ENCODE measurements around the gene S100A13. TPM values are rescaled to one million over a fixed set of nuclear protein-coding genes. Genes with fewer than 3 reads are reported as not detected.

Gene S100A13
- total and polyA plus RNA-seq, 7 experiments from 2014 or later, result 1.4 to 4.0 (median 3.0) TPM

DNA sequence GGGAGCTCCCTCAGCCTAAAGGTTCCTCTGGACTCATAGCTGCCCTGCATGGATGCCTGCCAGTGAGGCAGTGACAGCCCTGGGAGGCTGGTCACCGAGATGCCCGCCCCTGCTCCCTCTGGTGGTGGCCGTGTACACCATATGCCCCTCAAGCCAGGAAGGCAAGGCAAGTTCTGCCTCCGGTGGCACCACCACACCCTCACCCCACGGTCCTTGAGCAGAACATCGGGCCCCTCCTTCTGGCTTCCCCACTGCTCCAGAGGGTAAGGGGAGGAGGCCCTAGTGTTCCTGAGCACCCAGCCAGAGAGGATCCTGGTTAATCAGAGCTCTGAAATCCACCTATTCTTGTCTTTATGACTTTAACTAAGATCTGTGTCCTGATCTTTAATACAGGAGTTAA is 9.6 kb downstream of the S100A13 start:
- DNase-seq (peak in 6 of 9 donors; percentile 19 to 77 (median 41)), ATAC-seq (peak; percentile 88)
- no peaks in the 10 kb centered on the region for H3K36me3 ChIP-seq (ENCODE audit: control insufficient read depth in 2 of 3, insufficient read depth in 3 of 3, low read length in 3 of 3)
- H3K4me1 ChIP-seq (ENCODE audit: control insufficient read depth in 2 of 2, insufficient read depth in 2 of 2, low read length in 2 of 2), result no peaks in the 10 kb centered on the region
- H3K27ac ChIP-seq (ENCODE audit: low read depth, low read length), result no peak overlapping the region
- peak overlapping the region in 1 of 9 donors; percentile 28 for H3K27ac Mint-ChIP-seq
- H3K27me3 ChIP-seq (ENCODE audit: control insufficient read depth in 2 of 2, insufficient read depth in 2 of 2, low read length in 2 of 2), result no peaks in the 10 kb centered on the region
- H3K4me3 ChIP-seq (ENCODE audit: low read length), result no peak overlapping the region
- ChIA-PET CTCF (interaction anchor here (0.6 to 1.7 kb wide), 7 partner anchors 22 to 163 kb away, joined by 3 to 4 read pairs (median 3); no protein-coding TSS in a partner anchor), POLR2A (no interaction called here)
- H3K9me3 Mint-ChIP-seq, result no peaks in the 10 kb centered on the region
- H3K4me1 Mint-ChIP-seq, result peaks cover 0 to 6% (median 0%) of the 10 kb centered on the region in 7 donors
- peaks cover 0 to 5% (median 0%) of the 10 kb centered on the region in 5 donors for H3K27me3 Mint-ChIP-seq
- H3K9me3 ChIP-seq (ENCODE audit: control insufficient read depth in 2 of 3, low read length in 3 of 3), result no peaks in the 10 kb centered on the region
- intact Hi-C loops (cut with micrococcal nuclease), result loop anchor here (1.0 to 5.0 kb wide), 5 partner anchors 45 to 106 kb away; partner anchors contain the start of gene S100A2 (in 1 of the 2)
- H3K4me3 Mint-ChIP-seq, result no peak overlapping the region
- H3K36me3 Mint-ChIP-seq, result no peaks in the 10 kb centered on the region

GRCh38 chr1:153616917-153617311 is 10.4 kb downstream of the S100A13 start:
- POLR2A ChIA-PET, result no interaction called here
- no peak overlapping the region for H3K27ac Mint-ChIP-seq
- H3K4me1 Mint-ChIP-seq, result peaks cover 0 to 6% (median 0%) of the 10 kb centered on the region in 7 donors

GRCh38 chr1:153616144-153616916 is 11.0 kb downstream of the S100A13 start, which contains the start of gene S100A14:
Gene S100A14 (minus strand): TSS chr1:153616325. CDS start chr1:153615858, 467 bp downstream.
- Histone ChIP-seq H3K4me3 (ENCODE audit: low read length) (no peak within 1 kb of the TSS), H3K4me1 (ENCODE audit: control insufficient read depth in 2 of 2, insufficient read depth in 2 of 2, low read length in 2 of 2) (no peaks in the 10 kb centered on the region), H3K9me3 (ENCODE audit: control insufficient read depth in 2 of 3, low read length in 3 of 3) (no peaks in the 10 kb centered on the region), H3K36me3 (ENCODE audit: control insufficient read depth in 2 of 3, insufficient read depth in 3 of 3, low read length in 3 of 3) (no peaks in the 10 kb centered on the region), H3K27me3 (ENCODE audit: control insufficient read depth in 2 of 2, insufficient read depth in 2 of 2, low read length in 2 of 2) (no peaks in the 10 kb centered on the region), H3K27ac (ENCODE audit: low read depth, low read length) (no peak within 1 kb of the TSS)
- Mint-ChIP-seq H3K4me3 (no peak within 1 kb of the TSS), H3K9me3 (no peaks in the 10 kb centered on the region), H3K27ac (no peak within 1 kb of the TSS), H3K27me3 (peaks cover 0 to 5% (median 0%) of the 10 kb centered on the region in 5 donors), H3K4me1 (peaks cover 0 to 6% (median 0%) of the 10 kb centered on the region in 7 donors), H3K36me3 (no peaks in the 10 kb centered on the region)
- ATAC-seq (no peak), DNase-seq (no peak)
- CTCF ChIA-PET, result interaction anchor here (1.0 to 1.5 kb wide), 3 partner anchors 102 to 108 kb away, joined by 3 to 4 read pairs (median 4); no protein-coding TSS in a partner anchor
- POLR2A ChIA-PET, result no interaction called here
- intact Hi-C loops (cut with micrococcal nuclease), result loop anchor here in 1 of 2 donors (5.0 kb wide), 1 partner anchor 49 kb away; the partner anchor contains the start of gene S100A2

More at GRCh38 chr1:153616917-153617311, 10.4 kb downstream of the S100A13 start:
- Histone ChIP-seq H3K4me1 (ENCODE audit: control insufficient read depth in 2 of 2, insufficient read depth in 2 of 2, low read length in 2 of 2) (no peaks in the 10 kb centered on the region), H3K9me3 (ENCODE audit: control insufficient read depth in 2 of 3, low read length in 3 of 3) (no peaks in the 10 kb centered on the region), H3K4me3 (ENCODE audit: low read length) (no peak overlapping the region), H3K27ac (ENCODE audit: low read depth, low read length) (no peak overlapping the region), H3K36me3 (ENCODE audit: control insufficient read depth in 2 of 3, insufficient read depth in 3 of 3, low read length in 3 of 3) (no peaks in the 10 kb centered on the region), H3K27me3 (ENCODE audit: control insufficient read depth in 2 of 2, insufficient read depth in 2 of 2, low read length in 2 of 2) (no peaks in the 10 kb centered on the region)
- Mint-ChIP-seq H3K36me3 (no peaks in the 10 kb centered on the region), H3K9me3 (no peaks in the 10 kb centered on the region), H3K4me3 (no peak overlapping the region), H3K27me3 (peaks cover 0 to 5% (median 0%) of the 10 kb centered on the region in 5 donors)
- ATAC-seq, result no peak
- intact Hi-C loops (cut with micrococcal nuclease), result loop anchor here (1.0 to 5.0 kb wide), 5 partner anchors 45 to 106 kb away; partner anchors contain the start of gene S100A2 (in 1 of the 2)
- no peak for DNase-seq
- CTCF ChIA-PET, result interaction anchor here (0.8 to 1.5 kb wide), 4 partner anchors 21 to 109 kb away, joined by 3 to 4 read pairs (median 4); no protein-coding TSS in a partner anchor

- ATAC-seq (no peak), DNase-seq (no peak)
- H3K4me3 ChIP-seq (ENCODE audit: low read length), result no peak overlapping the region
- H3K36me3 ChIP-seq (ENCODE audit: control insufficient read depth in 2 of 3, insufficient read depth in 3 of 3, low read length in 3 of 3), result no peaks in the 10 kb centered on the region
- no peaks in the 10 kb centered on the region for H3K4me1 ChIP-seq (ENCODE audit: control insufficient read depth in 2 of 2, insufficient read depth in 2 of 2, low read length in 2 of 2)
- ChIA-PET POLR2A (interaction anchor here (1.4 kb wide), 1 partner anchor 29 kb away, joined by 3 read pairs; no protein-coding TSS in a partner anchor), CTCF (interaction anchor here (1.0 kb wide), 1 partner anchor 103 kb away, joined by 3 read pairs; no protein-coding TSS in a partner anchor)
- H3K27me3 ChIP-seq (ENCODE audit: control insufficient read depth in 2 of 2, insufficient read depth in 2 of 2, low read length in 2 of 2), result no peaks in the 10 kb centered on the region
- Mint-ChIP-seq H3K9me3 (no peaks in the 10 kb centered on the region), H3K27me3 (peaks cover 0 to 5% (median 0%) of the 10 kb centered on the region in 5 donors), H3K4me1 (peaks cover 0 to 6% (median 0%) of the 10 kb centered on the region in 7 donors), H3K4me3 (no peak overlapping the region), H3K36me3 (no peaks in the 10 kb centered on the region), H3K27ac (no peak overlapping the region)
- H3K9me3 ChIP-seq (ENCODE audit: control insufficient read depth in 2 of 3, low read length in 3 of 3), result no peaks in the 10 kb centered on the region
- H3K27ac ChIP-seq (ENCODE audit: low read depth, low read length), result no peak overlapping the region
- intact Hi-C loops (cut with micrococcal nuclease), result loop anchor here in 1 of 2 donors (5.0 kb wide), 1 partner anchor 48 kb away; the partner anchor contains the start of gene S100A2
Observed at GRCh38 chr1:153615406-153615805, 11.9 kb downstream of the S100A13 start.

- ATAC-seq, result no peak
- CTCF ChIA-PET, result no interaction called here
- POLR2A ChIA-PET, result interaction anchor here (1.4 kb wide), 1 partner anchor 29 kb away, joined by 3 read pairs; no protein-coding TSS in a partner anchor
- H3K9me3 ChIP-seq (ENCODE audit: control insufficient read depth in 2 of 3, low read length in 3 of 3), result no peaks in the 10 kb centered on the region
- DNase-seq, result no peak
- intact Hi-C loops (cut with micrococcal nuclease), result loop anchor here in 1 of 2 donors (5.0 kb wide), 1 partner anchor 48 kb away; the partner anchor contains the start of gene S100A2
- no peaks in the 10 kb centered on the region for H3K36me3 ChIP-seq (ENCODE audit: control insufficient read depth in 2 of 3, insufficient read depth in 3 of 3, low read length in 3 of 3)
- no peaks in the 10 kb centered on the region for H3K9me3 Mint-ChIP-seq
- H3K4me3 ChIP-seq (ENCODE audit: low read length), result no peak overlapping the region
- peaks cover 0 to 5% (median 0%) of the 10 kb centered on the region in 5 donors for H3K27me3 Mint-ChIP-seq
- no peak overlapping the region for H3K27ac Mint-ChIP-seq
- H3K27me3 ChIP-seq (ENCODE audit: control insufficient read depth in 2 of 2, insufficient read depth in 2 of 2, low read length in 2 of 2), result no peaks in the 10 kb centered on the region
- peaks cover 0 to 6% (median 0%) of the 10 kb centered on the region in 7 donors for H3K4me1 Mint-ChIP-seq
- no peaks in the 10 kb centered on the region for H3K4me1 ChIP-seq (ENCODE audit: control insufficient read depth in 2 of 2, insufficient read depth in 2 of 2, low read length in 2 of 2)
- H3K4me3 Mint-ChIP-seq, result no peak overlapping the region
- H3K27ac ChIP-seq (ENCODE audit: low read depth, low read length), result no peak overlapping the region
- no peaks in the 10 kb centered on the region for H3K36me3 Mint-ChIP-seq
Observed at GRCh38 chr1:153614906-153615305, 12.4 kb downstream of the S100A13 start.

DNA sequence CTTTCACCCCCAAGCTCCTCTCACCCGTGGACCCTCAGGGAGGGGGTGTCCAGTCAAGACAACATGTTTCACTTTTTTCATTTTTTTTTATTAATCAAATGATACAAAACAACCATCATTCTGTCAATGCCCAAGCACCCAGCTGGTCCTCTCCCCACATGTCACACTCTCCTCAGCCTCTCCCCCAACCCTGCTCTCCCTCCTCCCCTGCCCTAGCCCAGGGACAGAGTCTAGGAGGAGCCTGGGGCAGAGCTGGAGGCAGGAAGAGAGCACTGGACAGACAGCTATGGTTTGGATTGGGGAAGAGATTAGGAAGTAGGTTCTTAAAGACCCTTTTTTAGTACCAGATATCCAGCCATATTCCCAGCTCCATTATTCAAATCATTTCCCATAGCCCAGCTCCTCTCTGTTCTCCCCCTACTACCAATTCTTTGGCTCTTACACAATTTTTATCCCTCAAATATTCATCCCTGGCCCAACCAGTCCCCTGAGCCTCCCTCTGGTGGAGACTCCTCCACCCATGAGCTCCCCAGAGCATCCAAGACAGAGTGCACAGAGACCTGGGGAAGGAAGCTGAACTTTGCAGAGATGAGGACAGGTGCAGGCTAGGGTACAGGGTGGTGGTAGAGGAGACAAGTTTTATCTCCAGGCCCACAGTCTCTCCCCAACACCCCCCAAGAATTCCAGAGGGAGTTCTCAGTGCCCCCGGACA is 13.0 kb downstream of the S100A13 start:
- H3K4me3 Mint-ChIP-seq, result no peak overlapping the region
- H3K27ac Mint-ChIP-seq, result no peak overlapping the region
- POLR2A ChIA-PET, result interaction anchor here (1.4 kb wide), 1 partner anchor 30 kb away, joined by 3 read pairs; no protein-coding TSS in a partner anchor
- peaks cover 0 to 5% (median 0%) of the 10 kb centered on the region in 5 donors for H3K27me3 Mint-ChIP-seq
- no peaks in the 10 kb centered on the region for H3K9me3 Mint-ChIP-seq
- intact Hi-C loops (cut with micrococcal nuclease), result no loop called here
- DNase-seq, result no peak
- no peaks in the 10 kb centered on the region for H3K4me1 ChIP-seq (ENCODE audit: control insufficient read depth in 2 of 2, insufficient read depth in 2 of 2, low read length in 2 of 2)
- H3K36me3 ChIP-seq (ENCODE audit: control insufficient read depth in 2 of 3, insufficient read depth in 3 of 3, low read length in 3 of 3), result no peaks in the 10 kb centered on the region
- H3K27ac ChIP-seq (ENCODE audit: low read depth, low read length), result no peak overlapping the region
- peaks cover 0 to 6% (median 0%) of the 10 kb centered on the region in 7 donors for H3K4me1 Mint-ChIP-seq
- CTCF ChIA-PET, result no interaction called here
- no peak for ATAC-seq
- no peak overlapping the region for H3K4me3 ChIP-seq (ENCODE audit: low read length)
- no peaks in the 10 kb centered on the region for H3K36me3 Mint-ChIP-seq
- no peaks in the 10 kb centered on the region for H3K27me3 ChIP-seq (ENCODE audit: control insufficient read depth in 2 of 2, insufficient read depth in 2 of 2, low read length in 2 of 2)
- no peaks in the 10 kb centered on the region for H3K9me3 ChIP-seq (ENCODE audit: control insufficient read depth in 2 of 3, low read length in 3 of 3)
